ENCODE results near the gene NRCAM.

Gene NRCAM

DNA sequence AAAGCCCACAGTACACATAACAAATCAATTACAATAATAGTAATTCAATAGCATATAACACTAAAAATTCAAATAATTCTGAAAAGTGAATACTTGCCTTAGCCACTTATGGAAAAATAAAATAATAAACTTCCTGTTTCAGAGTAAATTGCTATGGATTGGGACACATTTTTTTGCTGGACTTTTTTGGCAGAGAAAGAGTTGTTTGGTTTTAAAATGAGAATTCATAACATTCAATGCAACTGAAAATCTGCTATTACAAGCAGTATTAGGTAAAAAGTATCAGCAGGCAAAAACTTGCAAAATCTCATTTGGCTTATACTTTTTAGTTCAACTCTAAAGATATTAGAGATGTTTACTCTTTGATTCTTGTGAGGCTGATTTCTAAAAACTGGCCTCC lies 141.7 kb downstream of the NRCAM start:
- in situ Hi-C loops (cut with MboI; ENCODE audit: low sequenced_read_pairs): no loop called here

DNA sequence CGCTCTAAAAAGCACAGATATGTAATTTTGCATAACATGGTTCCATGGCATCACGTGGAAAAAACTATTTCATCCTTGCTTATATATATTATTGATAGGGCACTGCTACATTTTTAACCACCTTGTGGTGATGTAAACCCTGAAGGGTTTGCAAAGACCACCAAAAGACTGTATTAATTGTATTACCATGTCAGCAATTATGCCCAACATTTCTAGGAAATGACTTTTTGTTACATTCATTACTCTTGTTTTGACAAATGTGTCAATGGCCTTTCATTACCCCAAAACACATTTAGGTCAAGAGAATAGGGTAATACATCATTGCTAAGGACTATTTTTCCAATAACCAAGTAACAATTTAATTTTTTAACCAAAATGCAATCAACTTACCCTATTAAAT lies 142.2 kb downstream of the NRCAM start:
- in situ Hi-C loops (cut with MboI; ENCODE audit: low sequenced_read_pairs): no loop called here

DNA sequence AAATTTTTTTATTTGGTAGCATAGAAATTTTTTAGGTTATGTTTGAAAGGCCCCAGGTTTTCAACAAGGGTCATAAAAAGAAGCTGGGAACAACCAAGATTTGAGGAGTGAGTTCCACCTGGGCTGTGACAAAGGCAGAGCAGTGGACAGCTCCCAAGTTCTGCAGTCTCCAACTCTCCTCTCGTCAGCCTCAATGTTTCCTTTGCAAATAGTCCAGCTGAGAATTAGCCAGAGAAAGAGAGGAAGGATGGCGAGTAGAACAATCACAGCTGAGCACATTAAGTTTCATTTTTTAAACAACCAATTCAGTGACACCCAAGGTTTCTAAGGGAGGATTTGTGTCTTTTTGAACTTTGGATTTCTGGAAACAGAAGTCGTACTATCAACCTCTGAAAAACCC lies 143.2 kb downstream of the NRCAM start:
- in situ Hi-C loops (cut with MboI; ENCODE audit: low sequenced_read_pairs): no loop called here

DNA sequence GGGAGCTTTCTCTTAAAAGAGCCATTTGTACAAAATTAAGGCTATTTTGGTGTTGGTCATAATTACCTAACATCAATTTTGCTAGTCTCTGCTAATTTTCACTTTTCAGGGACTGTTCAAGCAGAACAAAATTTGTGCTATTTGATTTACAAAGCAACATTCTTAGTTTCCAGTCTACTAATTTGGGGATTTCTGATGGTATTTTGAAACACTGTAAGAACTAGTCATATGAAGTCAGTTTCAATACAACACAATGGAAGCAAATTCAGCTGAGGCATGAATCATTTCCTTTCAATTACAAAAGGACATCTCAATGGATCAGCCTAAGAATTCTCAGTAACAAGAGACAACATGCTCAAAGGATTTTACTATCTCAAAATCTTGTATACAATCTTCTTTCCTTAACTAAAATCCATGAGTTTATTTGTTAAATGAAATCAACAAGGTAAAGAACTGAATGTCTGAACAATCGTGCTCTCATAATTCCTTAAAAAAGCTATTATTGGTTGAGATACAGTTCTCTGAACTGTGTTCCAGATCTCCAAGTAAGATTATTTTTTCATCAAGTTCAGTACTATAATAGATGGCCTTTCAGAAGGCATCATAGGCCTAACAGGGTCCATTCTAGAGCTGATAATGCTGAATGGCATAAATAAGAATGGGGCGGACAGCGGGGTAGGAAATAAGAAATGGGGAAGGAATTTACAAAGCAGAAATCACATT lies 144.6 kb downstream of the NRCAM start:
- in situ Hi-C loops (cut with MboI; ENCODE audit: low sequenced_read_pairs): no loop called here

DNA sequence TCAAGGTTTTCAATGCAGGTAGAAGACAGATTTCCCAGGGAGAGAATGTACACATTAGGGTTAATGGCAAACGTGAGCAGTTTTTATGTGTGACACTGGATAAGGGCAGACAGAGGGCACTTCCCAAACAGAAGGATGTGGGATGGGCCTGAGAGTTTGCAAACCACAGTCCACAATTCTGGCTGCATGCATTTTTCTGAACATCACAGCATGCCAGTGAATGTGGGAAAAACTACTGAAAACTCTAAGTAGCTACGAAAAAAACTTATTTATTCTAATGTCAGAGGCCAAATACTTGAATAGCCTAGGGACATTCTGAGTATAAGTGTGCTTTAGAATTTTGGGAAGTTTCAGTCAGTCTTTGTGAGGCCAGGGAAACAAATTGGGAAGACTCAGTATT lies 145.9 kb downstream of the NRCAM start:
- in situ Hi-C loops (cut with MboI; ENCODE audit: low sequenced_read_pairs): no loop called here

DNA sequence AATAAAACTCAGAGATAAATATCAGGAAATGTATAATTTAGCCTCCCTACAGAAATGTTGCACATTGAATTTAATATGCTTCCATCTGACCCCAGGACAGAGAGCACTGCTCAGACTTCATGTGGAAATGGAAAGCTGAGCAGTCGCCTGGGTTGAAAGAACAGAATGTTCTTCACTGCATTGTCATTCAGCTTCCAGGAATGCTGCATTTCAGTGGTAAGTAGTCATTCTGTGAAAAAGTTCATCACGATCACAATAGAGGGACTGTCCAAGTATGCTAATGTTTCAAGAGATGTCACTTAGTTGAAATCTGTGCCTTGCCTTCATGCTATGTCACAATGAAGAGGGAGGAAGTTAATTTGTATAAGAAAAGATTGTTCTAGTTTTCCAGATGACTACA lies 147.3 kb downstream of the NRCAM start:
- in situ Hi-C loops (cut with MboI; ENCODE audit: low sequenced_read_pairs): no loop called here

DNA sequence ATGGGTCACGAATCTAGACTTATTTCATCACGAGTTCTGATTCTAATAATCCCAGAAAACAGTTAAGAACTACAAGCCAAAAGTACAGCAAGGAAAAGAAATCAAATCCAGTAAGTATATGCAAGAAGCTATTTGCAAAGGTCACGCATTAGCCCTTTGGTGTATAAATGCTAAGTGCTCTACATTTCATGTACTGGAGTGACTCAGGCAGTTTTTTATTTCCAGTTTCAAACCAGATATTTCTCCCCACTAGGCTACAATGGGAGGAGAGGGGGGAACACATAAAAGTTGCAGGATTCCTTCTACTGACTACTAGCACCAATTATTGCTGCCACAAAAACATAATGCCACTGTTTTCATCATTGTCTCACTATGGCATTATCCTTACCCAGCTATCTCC lies 148.0 kb downstream of the NRCAM start:
- in situ Hi-C loops (cut with MboI; ENCODE audit: low sequenced_read_pairs): no loop called here

DNA sequence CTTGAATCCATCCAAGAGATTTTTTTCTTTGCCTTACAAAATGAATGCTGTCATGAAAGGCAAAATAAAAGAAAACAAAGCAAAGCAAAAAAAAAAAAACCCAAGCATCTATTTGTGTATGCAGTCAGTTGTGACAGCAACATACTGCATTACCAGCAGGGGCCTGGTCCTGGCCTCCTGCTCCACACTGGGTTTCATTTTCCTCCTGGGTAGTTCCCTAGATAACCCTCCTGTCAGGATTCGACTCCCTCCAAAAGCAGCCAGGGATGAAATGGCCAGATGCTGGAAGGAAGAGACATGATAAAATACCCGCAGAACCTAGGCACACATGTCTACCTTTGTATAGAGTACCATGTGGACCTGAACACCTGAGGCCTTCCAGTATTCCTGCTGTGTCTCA lies 148.6 kb downstream of the NRCAM start:
- in situ Hi-C loops (cut with MboI; ENCODE audit: low sequenced_read_pairs): no loop called here

DNA sequence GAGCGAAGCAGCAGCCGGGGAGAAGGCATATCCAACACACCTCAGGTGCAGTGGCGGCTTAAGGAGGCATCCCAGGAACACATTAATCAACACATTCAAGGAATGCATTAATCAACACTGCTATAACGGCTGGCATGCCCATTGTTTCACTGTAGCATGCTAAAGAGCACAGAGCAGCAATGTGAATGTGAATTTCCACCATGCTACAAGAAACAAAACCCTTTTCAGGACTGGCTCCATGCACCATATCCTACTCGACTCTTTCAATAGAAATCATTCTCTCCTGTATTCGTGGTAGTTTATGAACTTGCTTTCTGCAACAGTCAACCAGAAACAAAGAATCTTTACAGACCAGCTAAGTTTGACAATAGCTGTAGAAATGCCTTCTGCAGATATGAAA lies 149.0 kb downstream of the NRCAM start:
- in situ Hi-C loops (cut with MboI; ENCODE audit: low sequenced_read_pairs): no loop called here

DNA sequence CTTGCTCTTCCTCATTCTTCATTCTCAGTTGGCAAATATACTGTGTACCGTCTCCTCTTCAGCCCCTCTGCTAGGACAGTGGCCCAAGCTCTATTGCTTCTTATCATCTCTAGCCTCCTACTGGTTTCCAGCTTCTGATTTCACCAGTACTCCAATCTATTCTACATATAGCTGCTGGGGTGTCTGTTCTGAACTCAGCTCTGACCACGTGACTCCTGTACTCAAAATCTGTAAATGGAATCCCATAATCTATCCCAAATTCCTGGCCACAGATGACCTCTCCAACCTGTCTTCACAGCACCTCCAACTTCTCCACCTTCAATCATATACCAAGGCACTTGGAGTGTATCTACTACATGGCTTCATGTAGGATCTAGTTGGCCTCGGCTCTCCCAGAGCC lies 152.9 kb downstream of the NRCAM start:
- in situ Hi-C loops (cut with MboI; ENCODE audit: low sequenced_read_pairs): no loop called here

DNA sequence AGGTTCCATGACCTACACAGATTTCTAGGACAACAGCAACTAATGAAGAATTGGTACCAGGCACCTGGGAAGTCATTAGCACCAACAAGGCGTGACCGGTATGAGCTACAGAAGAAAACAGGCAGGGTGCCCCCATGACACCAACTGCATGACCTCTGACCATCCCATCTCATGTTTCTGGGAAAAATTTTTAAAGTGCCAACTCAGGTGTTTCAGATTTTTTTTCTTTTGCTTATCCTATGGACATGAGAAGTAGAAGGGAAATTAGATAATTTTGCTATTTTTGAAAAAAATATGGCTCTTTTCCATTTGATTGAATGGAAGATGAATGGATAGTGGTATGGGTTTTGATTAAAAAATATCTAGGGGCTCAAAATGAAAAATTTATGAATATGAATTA lies 154.8 kb downstream of the NRCAM start:
- in situ Hi-C loops (cut with MboI; ENCODE audit: low sequenced_read_pairs): no loop called here

DNA sequence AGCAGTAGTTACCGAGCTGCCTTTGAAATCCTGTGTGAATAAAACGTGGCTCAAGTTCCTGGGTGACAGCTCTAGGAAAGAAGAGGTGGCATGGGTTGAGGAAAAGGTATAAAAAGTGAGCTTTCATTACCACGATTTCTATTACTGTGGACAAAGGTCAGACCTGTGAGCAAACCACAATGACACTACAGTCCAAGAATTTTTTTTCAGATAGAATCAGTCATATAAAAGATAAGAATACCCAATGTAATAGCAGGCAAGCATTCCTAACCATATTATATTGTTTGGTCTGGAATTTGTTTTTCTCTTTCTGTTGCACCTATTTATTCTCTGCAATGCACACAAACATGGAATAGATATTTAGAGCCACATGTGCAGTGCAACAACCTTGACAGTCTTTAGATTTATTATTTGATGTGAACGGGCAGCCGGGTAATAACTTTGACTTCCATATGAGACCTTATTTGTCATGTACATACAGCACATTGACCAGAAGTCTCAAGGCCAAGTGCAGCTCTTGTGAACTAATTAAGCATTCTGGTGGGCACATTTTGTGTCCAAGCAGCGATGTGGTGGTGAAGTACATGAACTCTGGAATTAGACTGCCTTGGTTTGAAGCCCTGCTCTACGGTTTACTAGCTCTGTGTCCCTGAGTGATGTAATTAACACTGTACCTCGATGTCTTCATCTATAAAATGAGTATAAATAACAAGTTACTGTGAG lies 156.8 kb downstream of the NRCAM start:
- in situ Hi-C loops (cut with MboI; ENCODE audit: low sequenced_read_pairs): no loop called here

DNA sequence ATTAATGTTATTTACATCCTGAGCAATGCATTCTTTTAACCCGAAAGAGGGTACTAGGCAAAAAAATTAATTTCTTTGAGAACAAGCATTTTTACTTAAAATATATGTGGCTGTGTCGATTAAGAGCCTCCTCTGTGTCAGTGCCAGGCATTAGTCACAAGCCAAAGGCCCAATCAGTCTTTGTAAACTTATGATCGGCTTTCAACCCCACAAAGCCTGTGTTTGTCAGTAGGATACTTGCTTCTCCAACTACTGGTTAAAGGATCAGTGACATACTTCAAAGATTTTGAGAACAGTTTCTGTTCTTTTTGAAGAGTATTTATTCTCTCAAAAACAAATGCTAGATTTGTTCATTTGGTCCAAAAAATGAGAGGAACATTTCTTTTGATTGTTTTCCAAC lies 159.3 kb downstream of the NRCAM start:
- in situ Hi-C loops (cut with MboI; ENCODE audit: low sequenced_read_pairs): no loop called here

DNA sequence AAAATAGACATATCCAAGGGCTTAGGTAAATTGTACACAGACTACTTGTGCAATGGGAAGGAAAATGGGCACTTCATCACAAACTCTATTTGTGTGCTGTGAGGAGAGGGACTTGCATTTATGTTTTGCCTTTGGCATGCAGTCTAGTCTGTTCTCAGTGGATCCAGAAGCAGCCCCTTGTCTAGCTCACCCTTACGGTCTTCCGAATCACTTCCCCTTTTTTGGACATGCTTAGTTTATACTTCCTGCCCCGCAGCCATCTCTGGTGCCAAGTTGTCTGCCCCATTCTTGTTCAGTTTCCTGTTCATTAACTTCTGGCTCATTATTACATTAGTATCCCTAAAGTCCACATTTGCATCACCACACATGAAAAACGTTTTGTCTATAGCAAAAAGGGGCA lies 161.6 kb downstream of the NRCAM start:
- in situ Hi-C loops (cut with MboI; ENCODE audit: low sequenced_read_pairs): no loop called here

DNA sequence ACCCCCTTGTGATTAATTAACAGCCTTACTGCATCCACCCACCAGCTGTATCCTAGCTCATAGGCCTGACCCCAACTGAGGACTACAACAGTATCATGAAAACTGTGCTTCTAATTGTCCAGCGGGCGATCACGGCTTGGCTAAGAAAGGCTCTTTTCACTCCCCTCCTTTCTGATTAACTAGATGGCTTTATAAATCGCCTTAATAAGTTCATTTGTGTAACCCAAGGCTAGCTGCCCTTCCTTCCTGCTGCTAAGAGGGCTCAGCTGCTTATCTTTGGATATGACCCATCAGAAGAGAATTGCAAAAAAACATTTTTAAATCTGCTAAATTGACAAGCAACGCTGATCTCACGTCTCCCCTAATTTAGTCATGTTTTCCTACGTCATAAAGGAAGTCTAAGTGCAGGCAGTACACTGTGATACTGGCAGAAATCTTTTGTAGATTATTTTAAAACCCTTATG lies 163.1 kb downstream of the NRCAM start:
- in situ Hi-C loops (cut with MboI; ENCODE audit: low sequenced_read_pairs): no loop called here

DNA sequence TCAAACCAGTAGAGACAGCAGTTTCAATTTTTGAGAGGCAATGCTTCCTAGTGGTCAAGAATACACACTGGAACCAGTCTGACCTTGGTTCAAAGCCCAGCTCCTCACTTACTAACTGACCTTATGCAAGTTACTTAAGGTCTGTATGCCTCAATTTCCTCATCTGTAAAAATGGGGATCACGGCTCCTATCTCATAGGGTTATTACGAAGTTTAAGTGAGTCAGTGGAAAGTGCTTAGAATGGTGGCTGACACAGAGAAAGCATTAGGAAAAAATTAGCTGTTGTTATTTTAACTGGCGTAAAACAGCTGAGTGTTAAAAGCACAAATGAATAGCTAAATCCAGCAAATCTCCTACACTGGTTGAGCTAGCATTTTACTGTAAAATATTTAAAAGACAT lies 163.7 kb downstream of the NRCAM start:
- in situ Hi-C loops (cut with MboI; ENCODE audit: low sequenced_read_pairs): no loop called here

DNA sequence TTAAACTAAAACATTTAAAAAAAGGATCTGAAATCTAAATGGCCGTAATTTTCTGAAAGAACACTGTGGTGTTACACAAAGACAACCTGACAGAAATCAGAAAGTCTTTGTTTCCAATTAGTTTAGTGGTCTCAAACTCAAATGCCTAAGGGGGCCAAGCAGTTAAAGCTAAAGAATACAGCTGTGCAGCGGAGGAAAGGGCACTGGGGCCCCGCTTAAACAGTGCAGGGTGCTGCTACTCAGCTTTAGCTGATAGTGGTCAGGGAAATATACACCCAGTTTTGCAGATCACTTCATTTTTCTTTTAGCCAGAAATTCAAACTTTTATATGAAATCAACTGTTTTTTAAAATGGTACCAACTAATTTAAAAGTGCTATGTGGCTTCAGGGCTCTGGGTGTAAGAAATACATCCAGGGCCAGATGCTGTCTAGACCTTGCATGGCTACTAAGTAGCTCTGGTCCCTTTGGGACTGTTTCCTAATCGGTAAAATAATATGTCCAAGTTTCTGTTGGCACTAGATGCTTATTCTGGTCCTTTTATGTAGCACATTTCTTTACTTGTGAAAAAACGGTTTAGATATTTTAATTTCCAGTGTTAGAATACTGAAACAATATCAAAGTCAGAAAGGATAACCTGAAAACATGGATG lies 164.3 kb downstream of the NRCAM start:
- in situ Hi-C loops (cut with MboI; ENCODE audit: low sequenced_read_pairs): no loop called here

DNA sequence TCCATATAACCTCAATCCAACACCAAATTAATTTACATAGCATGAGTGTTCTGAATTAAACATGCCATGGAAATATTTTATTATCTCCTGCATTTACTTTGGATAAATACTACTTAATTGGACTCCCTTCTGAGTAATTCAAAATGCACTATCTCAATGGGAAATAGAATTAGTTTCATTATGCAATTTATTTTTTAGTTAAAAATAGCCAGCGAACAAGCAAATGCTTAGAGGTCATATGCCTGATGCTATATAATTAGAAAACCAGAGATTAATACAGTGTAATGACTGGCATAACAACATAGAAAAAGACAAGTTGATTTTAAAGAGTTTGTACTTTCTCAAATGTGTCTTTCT lies 165.1 kb downstream of the NRCAM start:
- in situ Hi-C loops (cut with MboI; ENCODE audit: low sequenced_read_pairs): no loop called here

DNA sequence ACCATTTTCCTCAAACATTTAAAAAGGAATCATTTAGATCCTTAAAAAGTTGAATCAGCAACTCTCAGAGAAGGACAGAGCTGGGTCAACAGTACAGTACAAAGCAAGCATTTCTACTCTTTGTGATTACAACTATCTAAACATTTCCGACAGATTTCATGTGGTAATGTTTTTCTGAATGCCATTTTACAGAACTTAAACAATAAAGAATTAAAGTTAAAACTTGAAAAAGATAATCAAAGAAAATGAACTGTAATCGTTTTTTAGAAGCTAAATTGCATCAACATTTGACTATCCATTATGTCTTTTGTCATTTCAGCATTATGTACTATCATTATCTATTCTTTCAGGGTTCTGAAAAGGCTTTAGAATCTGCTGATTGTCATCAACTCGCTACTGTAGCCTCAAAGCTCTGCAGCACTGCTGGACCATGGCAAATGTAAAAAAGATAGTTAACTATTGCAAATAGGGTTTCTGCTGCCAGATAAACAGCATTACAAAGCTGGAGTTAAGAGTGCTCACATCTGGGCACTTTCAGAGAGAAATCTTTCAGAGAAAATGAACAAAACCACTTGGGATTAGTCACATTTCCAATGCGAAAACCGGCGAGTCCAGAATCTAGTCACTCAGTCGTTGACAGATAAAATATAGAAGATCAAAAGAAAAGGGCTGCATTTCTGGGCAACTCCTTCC lies 165.6 kb downstream of the NRCAM start:
- in situ Hi-C loops (cut with MboI; ENCODE audit: low sequenced_read_pairs): no loop called here

DNA sequence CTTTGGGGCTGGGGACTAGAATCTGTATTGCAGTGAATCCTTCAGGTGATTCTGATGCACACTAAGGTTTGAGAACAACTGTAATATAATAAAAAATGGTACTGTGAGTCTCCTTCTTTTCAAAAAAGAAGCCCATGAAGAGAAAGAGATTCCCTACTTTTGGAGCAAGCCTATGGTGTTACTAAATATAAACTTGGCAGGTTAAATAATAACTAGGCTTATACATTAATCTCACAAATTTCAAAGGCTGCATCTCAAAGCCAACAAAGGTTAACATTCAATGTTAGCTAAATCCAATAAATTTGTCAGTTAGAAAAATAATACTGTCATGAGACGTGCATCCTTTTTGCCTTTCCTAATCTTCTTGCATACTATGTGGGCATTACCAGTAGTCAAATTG lies 166.4 kb downstream of the NRCAM start:
- in situ Hi-C loops (cut with MboI; ENCODE audit: low sequenced_read_pairs): no loop called here

DNA sequence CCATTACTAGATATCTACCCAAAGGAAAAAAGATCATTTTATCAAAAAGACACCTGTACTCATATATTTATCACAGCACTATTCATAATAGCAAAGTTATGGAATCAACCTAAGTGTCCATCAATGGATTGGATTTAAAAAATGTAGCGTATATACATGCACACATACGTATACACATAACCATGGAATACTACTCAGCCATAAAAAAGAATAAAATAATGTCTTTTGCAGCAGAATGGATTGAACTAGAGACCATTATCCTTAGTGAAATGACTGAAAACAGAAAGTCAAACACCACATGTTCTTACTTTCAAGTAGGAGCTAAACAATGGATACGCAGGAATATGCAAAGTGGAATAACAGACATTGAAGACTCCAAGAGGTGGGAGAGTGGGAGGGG lies 168.4 kb downstream of the NRCAM start:
- in situ Hi-C loops (cut with MboI; ENCODE audit: low sequenced_read_pairs): no loop called here

Data from HL-60/S4 treated with phorbol 12-myristate 13-acetate at 8.2 ng/mL for 4 days and 3 days (cell line).